Mucosa of descending colon (tissue), 3 donors: ENCODE data around the gene SEC31A. TPM values are rescaled to one million over a fixed set of nuclear protein-coding genes. Genes with fewer than 3 reads are reported as not detected.

ENCODE experiments used
- ATAC-seq: fragments of 200-7000 bp; cut with Tn5 transposase; one replicate; pipeline ENCODE4 v1.9.1; 2020; ENCODE audit warnings: mild to moderate bottlenecking, moderate library complexity
- DNase-seq, 3 donors: peaks; one replicate each; pipeline ENCODE4 v3.0.0-alpha.2; 2020
- H3K36me3 ChIP-seq: fragments of 200-600 bp; one replicate; pipeline ENCODE4 v1.8.0; 2021; ENCODE audit warnings: low read depth, mild to moderate bottlenecking
- H3K4me1 ChIP-seq: fragments of 200-600 bp; one replicate; pipeline ENCODE4 v1.8.0; 2021; ENCODE audit warnings: low read depth, mild to moderate bottlenecking
- H3K4me3 ChIP-seq: fragments of 200-600 bp; one replicate; pipeline ENCODE4 v1.8.0; 2021; ENCODE audit warnings: mild to moderate bottlenecking
- H3K9me3 ChIP-seq: fragments of 200-600 bp; one replicate; pipeline ENCODE4 v1.8.0; 2021; ENCODE audit warnings: mild to moderate bottlenecking
- CTCF ChIP-seq: fragments of 200-600 bp; IDR thresholded peaks from one replicate; pipeline ENCODE4 v1.8.0; 2022; ENCODE audit warnings: antibody characterized with exemption, mild to moderate bottlenecking
- intact Hi-C, 2 donors: fragments of 100-400 bp; cut with DNase I in 1 of 2; cut with micrococcal nuclease in 1 of 2; formaldehyde crosslinking; loops; one replicate each; pipeline versions ENCODE4 v1.11.0 to v1.11.1; 2022; cut with DNase I, micrococcal nuclease
- total RNA-seq, 3 donors: library from RNA; stranded (reverse); fragmentation: NEBNext Ultra II Directional in 2 of 3; extraction: Animal tissue kit (Norgen Biotek cat#: 25700) in 2 of 3; gene quantifications; one replicate each; pipeline versions ENCODE4 v1.2.1 to v1.2.4, GENCODE V29; 2021 to 2023
- donor health status: DM: no; HTN: no; CAD: no; lungs with moderate emphysema.
- donor health status: DM: no; HTN: no; CAD: no.
- donor health status: DM: no; HTN: yes; CAD: no.

The SEC31A gene
- total RNA-seq, 3 donors from 2014 or later, result 167 to 179 (median 176) TPM

GRCh38 chr4:82900066-82900410 lies 9.1 kb upstream of the SEC31A start:
- peak; percentile 10 for ATAC-seq
- H3K4me3 ChIP-seq, result peak overlapping the region; percentile 27
- no peaks in the 10 kb centered on the region for H3K9me3 ChIP-seq
- intact Hi-C loops, result loop anchor here in 1 of 2 donors (1.0 to 5.0 kb wide), 2 partner anchors 9 to 112 kb away; partner anchors contain the start of genes LIN54 and SEC31A
- DNase-seq, result no peak
- TF ChIP-seq CTCF, result no peak
- peaks cover 29% of the 10 kb centered on the region for H3K4me1 ChIP-seq
- peaks cover 5% of the 10 kb centered on the region for H3K36me3 ChIP-seq

GRCh38 chr4:82899374-82900065 lies 8.6 kb upstream of the SEC31A start:
- peaks cover 29% of the 10 kb centered on the region for H3K4me1 ChIP-seq
- no peaks in the 10 kb centered on the region for H3K9me3 ChIP-seq
- H3K4me3 ChIP-seq, result peak overlapping the region; percentile 27
- intact Hi-C loops, result loop anchor here in 1 of 2 donors (1.0 to 10.0 kb wide), 3 partner anchors 8 to 385 kb away; partner anchors contain the start of genes COQ2, LIN54 and SEC31A
- peaks cover 5% of the 10 kb centered on the region for H3K36me3 ChIP-seq
- DNase-seq (no peak), ATAC-seq (no peak)
- TF ChIP-seq CTCF, result no peak

GRCh38 chr4:82898322-82899243 lies 7.6 kb upstream of the SEC31A start:
- intact Hi-C loops, result loop anchor here in 1 of 2 donors (10.0 kb wide), 1 partner anchor 386 kb away; the partner anchor contains the start of gene COQ2
- Histone ChIP-seq H3K9me3 (no peaks in the 10 kb centered on the region), H3K4me3 (no peak overlapping the region), H3K4me1 (peaks cover 29% of the 10 kb centered on the region), H3K36me3 (peaks cover 5% of the 10 kb centered on the region)
- peak in 1 of 3 donors; percentile 66 for DNase-seq
- ATAC-seq, result no peak
- no peak for TF ChIP-seq CTCF

GRCh38 chr4:82896755-82897154 lies 5.8 kb upstream of the SEC31A start:
- Histone ChIP-seq H3K4me3 (no peak overlapping the region), H3K9me3 (no peaks in the 10 kb centered on the region), H3K4me1 (peaks cover 30% of the 10 kb centered on the region), H3K36me3 (peaks cover 5% of the 10 kb centered on the region)
- ATAC-seq (no peak), DNase-seq (no peak)
- intact Hi-C loops, result loop anchor here in 1 of 2 donors (10.0 kb wide), 1 partner anchor 388 kb away; the partner anchor contains the start of gene COQ2
- no peak for TF ChIP-seq CTCF

- H3K4me3 ChIP-seq, result no peak overlapping the region
- intact Hi-C loops, result loop anchor here in 1 of 2 donors (10.0 kb wide), 1 partner anchor 391 kb away; the partner anchor contains the start of gene COQ2
- no peaks in the 10 kb centered on the region for H3K9me3 ChIP-seq
- H3K36me3 ChIP-seq, result peaks cover 4% of the 10 kb centered on the region
- H3K4me1 ChIP-seq, result peaks cover 36% of the 10 kb centered on the region
- no peak for ATAC-seq
- DNase-seq, result no peak
- no peak for TF ChIP-seq CTCF
These were observed 3.0 kb upstream of the SEC31A start for GRCh38 chr4:82893942-82894341.
